ENCODE measurements around the gene UBE2D1.

Gene UBE2D1

DNA sequence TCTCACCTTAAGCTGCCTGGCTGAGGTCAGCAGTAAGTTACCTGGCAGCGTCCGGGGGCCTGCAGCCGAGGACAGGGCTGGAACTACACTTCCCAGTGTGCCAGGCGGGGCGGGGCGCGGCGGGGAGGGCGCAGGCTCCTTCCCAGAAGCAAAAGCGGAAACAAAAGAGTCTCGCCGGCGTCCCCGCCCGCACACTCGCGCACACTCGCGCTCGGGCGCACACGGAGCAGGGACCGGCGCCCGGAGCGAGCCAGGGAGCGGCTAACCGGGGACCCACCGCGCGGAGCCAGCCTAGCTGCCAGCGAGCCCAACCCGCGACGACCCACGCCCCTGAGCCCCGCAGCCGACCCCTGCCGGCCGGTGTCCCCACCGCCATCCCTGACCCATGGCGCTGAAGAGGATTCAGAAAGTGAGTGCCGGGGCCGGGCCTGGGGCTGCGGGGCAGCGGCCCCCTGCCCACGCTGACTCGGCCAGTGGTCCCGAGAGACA lies at the start of gene UBE2D1:
Gene UBE2D1 (plus strand): TSS at position 190 of the 489 bp plus-strand sequence. CDS start 196 bp downstream, at position 386.
- Histone ChIP-seq H3K9me3 (ENCODE audit: control insufficient read depth in 2 of 2, low read length in 2 of 2) (no peaks in the 10 kb centered on the region), H3K27me3 (ENCODE audit: control insufficient read depth in 2 of 2, insufficient read depth in 2 of 2, low read length in 2 of 2) (no peaks in the 10 kb centered on the region), H3K36me3 (ENCODE audit: control insufficient read depth in 2 of 2, insufficient read depth in 2 of 2, low read length in 2 of 2) (no peaks in the 10 kb centered on the region), H3K4me1 (ENCODE audit: control insufficient read depth in 2 of 2, insufficient read depth in 2 of 2, low read length in 2 of 2) (peaks cover 10 to 11% of the 10 kb centered on the region in 2 donors), H3K4me3 (ENCODE audit: low read length in 2 of 2) (peak within 1 kb of the TSS; percentile 88 to 94), H3K27ac (ENCODE audit: low read depth in 2 of 2, low read length in 2 of 2) (peak within 1 kb of the TSS; percentile 71 to 77), H3K9ac (ENCODE audit: low read depth in 1 of 2, low read length in 2 of 2) (peak within 1 kb of the TSS; percentile 87 to 89)

DNA sequence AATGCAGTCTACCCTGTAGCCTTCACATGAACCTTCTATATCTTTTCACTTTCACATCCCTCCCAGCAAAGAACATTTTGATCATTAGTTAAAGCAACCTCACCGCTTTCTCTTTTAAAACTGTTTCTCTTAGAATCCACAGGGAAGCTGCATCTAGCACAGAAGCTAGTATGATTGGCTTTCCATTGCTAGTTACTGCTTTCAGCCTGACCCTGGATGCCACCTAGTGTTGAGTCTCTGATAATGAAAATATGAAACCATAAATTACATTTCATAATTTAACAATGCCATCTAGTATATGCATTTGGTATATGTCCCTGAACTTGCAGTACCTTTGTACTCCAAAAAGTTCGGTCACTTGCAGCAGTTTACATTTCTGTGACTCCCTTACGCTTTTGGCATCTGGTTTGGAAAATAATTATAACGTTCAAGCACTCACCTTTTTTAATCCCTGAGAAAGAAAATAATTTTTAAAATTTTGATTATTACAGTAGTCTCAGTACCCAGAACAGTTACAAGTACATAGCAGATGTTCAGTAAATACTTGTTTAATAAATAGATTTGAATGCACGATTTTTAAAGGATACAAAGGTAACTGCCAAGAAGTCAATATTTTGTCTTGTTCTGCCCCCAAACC lies 43.1 kb upstream of the UBE2D1 start:
- no peak overlapping the region for H3K9ac ChIP-seq (ENCODE audit: low read depth in 1 of 2, low read length in 2 of 2)
- no peaks in the 10 kb centered on the region for H3K27me3 ChIP-seq (ENCODE audit: control insufficient read depth in 2 of 2, insufficient read depth in 2 of 2, low read length in 2 of 2)
- no peaks in the 10 kb centered on the region for H3K4me1 ChIP-seq (ENCODE audit: control insufficient read depth in 2 of 2, insufficient read depth in 2 of 2, low read length in 2 of 2)
- H3K27ac ChIP-seq (ENCODE audit: low read depth in 2 of 2, low read length in 2 of 2), result no peak overlapping the region
- H3K4me3 ChIP-seq (ENCODE audit: low read length in 2 of 2), result no peak overlapping the region
- H3K9me3 ChIP-seq (ENCODE audit: control insufficient read depth in 2 of 2, low read length in 2 of 2), result no peaks in the 10 kb centered on the region
- peaks cover 0 to 2% of the 10 kb centered on the region in 2 donors for H3K36me3 ChIP-seq (ENCODE audit: control insufficient read depth in 2 of 2, insufficient read depth in 2 of 2, low read length in 2 of 2)

DNA sequence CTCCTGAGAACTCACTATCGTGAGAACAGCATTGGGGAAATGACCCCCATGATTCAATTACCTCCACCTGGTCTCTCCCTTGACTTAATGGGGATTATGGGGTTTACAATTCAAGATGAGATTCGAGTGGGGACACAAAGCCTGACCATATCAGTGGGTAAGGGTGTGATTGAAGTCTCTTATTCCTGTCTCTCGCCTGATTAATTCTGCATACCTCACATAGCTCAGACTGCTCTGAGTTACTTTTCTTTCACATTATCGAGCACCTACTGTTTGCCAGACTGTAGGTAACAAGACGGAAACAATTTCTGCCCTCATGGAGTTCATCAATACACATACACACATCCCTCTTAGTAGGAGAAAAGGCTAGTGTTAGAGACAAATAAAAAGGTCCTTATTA lies 40.8 kb upstream of the UBE2D1 start:
- H3K9ac ChIP-seq (ENCODE audit: low read depth in 1 of 2, low read length in 2 of 2), result no peak overlapping the region
- H3K27me3 ChIP-seq (ENCODE audit: control insufficient read depth in 2 of 2, insufficient read depth in 2 of 2, low read length in 2 of 2), result no peaks in the 10 kb centered on the region
- H3K27ac ChIP-seq (ENCODE audit: low read depth in 2 of 2, low read length in 2 of 2), result no peak overlapping the region
- no peaks in the 10 kb centered on the region for H3K9me3 ChIP-seq (ENCODE audit: control insufficient read depth in 2 of 2, low read length in 2 of 2)
- no peak overlapping the region for H3K4me3 ChIP-seq (ENCODE audit: low read length in 2 of 2)
- no peaks in the 10 kb centered on the region for H3K4me1 ChIP-seq (ENCODE audit: control insufficient read depth in 2 of 2, insufficient read depth in 2 of 2, low read length in 2 of 2)
- peaks cover 0 to 2% of the 10 kb centered on the region in 2 donors for H3K36me3 ChIP-seq (ENCODE audit: control insufficient read depth in 2 of 2, insufficient read depth in 2 of 2, low read length in 2 of 2)

DNA sequence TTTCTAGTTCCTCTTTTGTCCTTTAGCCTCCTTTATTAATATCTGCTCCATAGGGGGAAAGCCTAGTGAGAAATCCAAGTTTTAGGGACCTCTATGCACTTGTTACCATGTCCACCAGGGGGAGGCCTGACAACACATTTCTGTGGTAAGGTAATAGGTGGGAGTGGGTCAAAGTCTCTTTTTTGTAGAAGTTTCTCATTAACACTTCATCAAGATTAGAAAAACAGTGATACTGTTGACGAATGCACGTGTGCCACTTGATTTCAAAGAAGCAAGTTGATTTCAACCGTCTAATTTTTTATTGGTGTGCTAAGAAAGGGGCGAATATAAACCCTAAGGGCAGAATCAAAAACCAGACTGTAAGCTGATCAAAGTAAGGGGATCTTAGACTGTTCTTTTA lies 35.2 kb upstream of the UBE2D1 start:
- H3K36me3 ChIP-seq (ENCODE audit: control insufficient read depth in 2 of 2, insufficient read depth in 2 of 2, low read length in 2 of 2), result no peaks in the 10 kb centered on the region
- H3K4me3 ChIP-seq (ENCODE audit: low read length in 2 of 2), result peak overlapping the region in 1 of 2 donors; percentile 34
- no peak overlapping the region for H3K9ac ChIP-seq (ENCODE audit: low read depth in 1 of 2, low read length in 2 of 2)
- no peak overlapping the region for H3K27ac ChIP-seq (ENCODE audit: low read depth in 2 of 2, low read length in 2 of 2)
- peaks cover 6 to 26% of the 10 kb centered on the region in 2 donors for H3K4me1 ChIP-seq (ENCODE audit: control insufficient read depth in 2 of 2, insufficient read depth in 2 of 2, low read length in 2 of 2)
- H3K27me3 ChIP-seq (ENCODE audit: control insufficient read depth in 2 of 2, insufficient read depth in 2 of 2, low read length in 2 of 2), result no peaks in the 10 kb centered on the region
- no peaks in the 10 kb centered on the region for H3K9me3 ChIP-seq (ENCODE audit: control insufficient read depth in 2 of 2, low read length in 2 of 2)

DNA sequence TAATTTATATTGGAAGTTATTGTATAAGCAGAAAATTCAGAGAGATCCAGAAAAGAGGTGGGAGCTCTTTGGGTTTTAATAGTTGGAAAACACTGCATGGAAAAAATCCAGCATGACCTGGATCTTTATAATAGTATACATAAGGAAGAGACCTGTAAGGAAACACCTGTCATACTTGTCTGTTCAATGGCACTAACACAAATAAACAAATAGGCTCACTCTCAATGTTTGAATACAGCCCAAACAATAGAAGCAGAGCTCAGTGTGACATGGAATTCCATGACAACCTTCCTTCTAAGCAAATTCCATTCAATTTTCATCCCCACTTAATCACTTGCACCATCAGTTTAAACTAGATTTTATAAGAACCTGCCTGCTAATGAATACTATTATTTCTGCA lies 34.1 kb upstream of the UBE2D1 start:
- no peaks in the 10 kb centered on the region for H3K9me3 ChIP-seq (ENCODE audit: control insufficient read depth in 2 of 2, low read length in 2 of 2)
- no peaks in the 10 kb centered on the region for H3K36me3 ChIP-seq (ENCODE audit: control insufficient read depth in 2 of 2, insufficient read depth in 2 of 2, low read length in 2 of 2)
- H3K9ac ChIP-seq (ENCODE audit: low read depth in 1 of 2, low read length in 2 of 2), result no peak overlapping the region
- H3K4me1 ChIP-seq (ENCODE audit: control insufficient read depth in 2 of 2, insufficient read depth in 2 of 2, low read length in 2 of 2), result peaks cover 7 to 31% of the 10 kb centered on the region in 2 donors
- no peaks in the 10 kb centered on the region for H3K27me3 ChIP-seq (ENCODE audit: control insufficient read depth in 2 of 2, insufficient read depth in 2 of 2, low read length in 2 of 2)
- no peak overlapping the region for H3K27ac ChIP-seq (ENCODE audit: low read depth in 2 of 2, low read length in 2 of 2)
- H3K4me3 ChIP-seq (ENCODE audit: low read length in 2 of 2), result no peak overlapping the region

DNA sequence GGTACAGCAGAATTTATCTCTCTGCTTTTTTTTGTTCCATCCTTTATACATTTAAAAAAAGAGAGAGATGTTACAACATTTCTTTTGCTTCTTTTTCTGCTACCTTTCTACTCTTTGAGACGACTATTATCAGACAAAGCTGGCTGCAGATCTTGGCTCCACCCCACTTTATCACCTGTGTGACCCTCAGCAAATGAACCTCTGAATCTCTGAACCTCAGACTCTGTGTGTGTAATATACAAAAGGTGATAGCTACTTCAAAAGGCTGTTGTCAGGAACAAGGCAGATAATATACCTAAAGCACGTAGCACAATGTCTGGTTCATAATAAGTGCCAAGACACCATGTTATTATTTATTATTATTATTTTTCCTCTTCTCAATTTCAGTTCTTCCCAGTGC lies 32.6 kb upstream of the UBE2D1 start:
- Histone ChIP-seq H3K4me3 (ENCODE audit: low read length in 2 of 2) (no peak overlapping the region), H3K36me3 (ENCODE audit: control insufficient read depth in 2 of 2, insufficient read depth in 2 of 2, low read length in 2 of 2) (no peaks in the 10 kb centered on the region), H3K27me3 (ENCODE audit: control insufficient read depth in 2 of 2, insufficient read depth in 2 of 2, low read length in 2 of 2) (no peaks in the 10 kb centered on the region), H3K9me3 (ENCODE audit: control insufficient read depth in 2 of 2, low read length in 2 of 2) (no peaks in the 10 kb centered on the region), H3K4me1 (ENCODE audit: control insufficient read depth in 2 of 2, insufficient read depth in 2 of 2, low read length in 2 of 2) (peaks cover 11 to 33% of the 10 kb centered on the region in 2 donors), H3K9ac (ENCODE audit: low read depth in 1 of 2, low read length in 2 of 2) (no peak overlapping the region), H3K27ac (ENCODE audit: low read depth in 2 of 2, low read length in 2 of 2) (no peak overlapping the region)

DNA sequence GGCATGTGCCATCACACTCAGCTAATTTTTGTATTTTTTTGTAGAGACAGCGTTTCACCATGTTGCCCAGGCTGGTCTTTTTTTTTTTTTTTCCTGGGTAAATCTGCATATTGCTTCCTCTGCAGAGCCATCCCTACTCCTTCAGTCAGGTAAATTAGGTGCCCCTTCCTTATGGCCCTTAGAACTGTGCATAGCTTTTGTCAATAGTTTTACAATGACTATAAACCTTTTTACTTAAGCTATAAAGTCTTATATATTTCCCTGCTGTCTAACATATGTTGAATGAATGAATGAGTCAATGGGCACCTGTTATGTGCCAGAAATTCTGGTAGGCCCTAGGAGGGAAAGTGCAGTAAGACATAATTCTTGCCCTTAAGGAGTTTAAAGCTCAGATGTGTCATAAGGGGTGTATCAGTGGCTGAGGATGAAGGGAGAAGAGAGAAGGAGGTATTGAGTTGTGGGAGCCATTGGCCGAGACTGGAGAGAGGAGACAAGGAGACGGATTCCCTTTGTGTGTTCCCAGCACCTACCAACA lies 30.6 kb upstream of the UBE2D1 start:
- no peak overlapping the region for H3K9ac ChIP-seq (ENCODE audit: low read depth in 1 of 2, low read length in 2 of 2)
- H3K4me1 ChIP-seq (ENCODE audit: control insufficient read depth in 2 of 2, insufficient read depth in 2 of 2, low read length in 2 of 2), result peaks cover 11 to 37% of the 10 kb centered on the region in 2 donors
- H3K27me3 ChIP-seq (ENCODE audit: control insufficient read depth in 2 of 2, insufficient read depth in 2 of 2, low read length in 2 of 2), result no peaks in the 10 kb centered on the region
- H3K27ac ChIP-seq (ENCODE audit: low read depth in 2 of 2, low read length in 2 of 2), result peak overlapping the region; percentile 3 to 42
- peak overlapping the region in 1 of 2 donors; percentile 23 for H3K4me3 ChIP-seq (ENCODE audit: low read length in 2 of 2)
- H3K9me3 ChIP-seq (ENCODE audit: control insufficient read depth in 2 of 2, low read length in 2 of 2), result no peaks in the 10 kb centered on the region
- H3K36me3 ChIP-seq (ENCODE audit: control insufficient read depth in 2 of 2, insufficient read depth in 2 of 2, low read length in 2 of 2), result no peaks in the 10 kb centered on the region

DNA sequence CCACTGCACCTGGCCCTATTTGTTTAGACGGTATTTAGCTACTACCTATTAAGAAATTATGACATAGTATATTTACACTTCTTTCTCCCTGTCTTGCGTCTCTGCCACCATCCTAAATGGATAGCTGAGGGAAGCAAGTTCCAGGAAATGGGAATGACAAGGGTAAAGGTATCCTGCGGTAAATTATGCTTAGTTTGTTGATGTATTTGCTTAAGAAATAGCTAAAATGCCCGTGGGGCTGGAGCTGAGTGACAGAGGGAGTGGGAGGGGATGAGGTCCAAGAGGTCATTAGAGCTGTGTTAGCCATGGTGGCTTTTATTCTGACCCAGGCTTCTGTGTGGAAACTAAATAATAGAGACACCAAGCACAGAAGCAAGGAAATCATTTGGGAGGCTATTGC lies 29.0 kb upstream of the UBE2D1 start:
- no peaks in the 10 kb centered on the region for H3K36me3 ChIP-seq (ENCODE audit: control insufficient read depth in 2 of 2, insufficient read depth in 2 of 2, low read length in 2 of 2)
- H3K27ac ChIP-seq (ENCODE audit: low read depth in 2 of 2, low read length in 2 of 2), result no peak overlapping the region
- H3K4me3 ChIP-seq (ENCODE audit: low read length in 2 of 2), result no peak overlapping the region
- H3K9me3 ChIP-seq (ENCODE audit: control insufficient read depth in 2 of 2, low read length in 2 of 2), result no peaks in the 10 kb centered on the region
- H3K27me3 ChIP-seq (ENCODE audit: control insufficient read depth in 2 of 2, insufficient read depth in 2 of 2, low read length in 2 of 2), result no peaks in the 10 kb centered on the region
- no peak overlapping the region for H3K9ac ChIP-seq (ENCODE audit: low read depth in 1 of 2, low read length in 2 of 2)
- peaks cover 11 to 31% of the 10 kb centered on the region in 2 donors for H3K4me1 ChIP-seq (ENCODE audit: control insufficient read depth in 2 of 2, insufficient read depth in 2 of 2, low read length in 2 of 2)

DNA sequence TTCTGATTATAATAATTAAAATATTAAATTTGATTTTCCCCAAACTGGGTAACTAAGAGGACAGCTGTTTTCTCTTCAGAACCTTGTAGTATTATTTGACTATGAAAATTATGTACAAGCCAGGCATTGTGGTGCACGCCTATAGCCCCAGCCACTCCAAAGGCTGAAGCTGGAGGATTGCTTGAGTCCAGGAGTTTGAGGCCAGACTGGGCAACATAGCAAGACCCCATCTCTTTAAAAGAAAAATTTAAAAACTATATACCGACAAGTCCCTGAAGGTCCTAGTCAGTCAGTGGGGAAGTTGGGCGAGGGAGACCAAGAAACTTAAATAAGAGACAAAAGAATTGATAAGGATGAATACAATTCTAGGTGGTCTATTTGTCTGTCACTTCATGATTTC lies 27.1 kb upstream of the UBE2D1 start:
- H3K27ac ChIP-seq (ENCODE audit: low read depth in 2 of 2, low read length in 2 of 2), result no peak overlapping the region
- no peaks in the 10 kb centered on the region for H3K27me3 ChIP-seq (ENCODE audit: control insufficient read depth in 2 of 2, insufficient read depth in 2 of 2, low read length in 2 of 2)
- peaks cover 9 to 21% of the 10 kb centered on the region in 2 donors for H3K4me1 ChIP-seq (ENCODE audit: control insufficient read depth in 2 of 2, insufficient read depth in 2 of 2, low read length in 2 of 2)
- H3K36me3 ChIP-seq (ENCODE audit: control insufficient read depth in 2 of 2, insufficient read depth in 2 of 2, low read length in 2 of 2), result no peaks in the 10 kb centered on the region
- no peak overlapping the region for H3K9ac ChIP-seq (ENCODE audit: low read depth in 1 of 2, low read length in 2 of 2)
- no peak overlapping the region for H3K4me3 ChIP-seq (ENCODE audit: low read length in 2 of 2)
- H3K9me3 ChIP-seq (ENCODE audit: control insufficient read depth in 2 of 2, low read length in 2 of 2), result no peaks in the 10 kb centered on the region

DNA sequence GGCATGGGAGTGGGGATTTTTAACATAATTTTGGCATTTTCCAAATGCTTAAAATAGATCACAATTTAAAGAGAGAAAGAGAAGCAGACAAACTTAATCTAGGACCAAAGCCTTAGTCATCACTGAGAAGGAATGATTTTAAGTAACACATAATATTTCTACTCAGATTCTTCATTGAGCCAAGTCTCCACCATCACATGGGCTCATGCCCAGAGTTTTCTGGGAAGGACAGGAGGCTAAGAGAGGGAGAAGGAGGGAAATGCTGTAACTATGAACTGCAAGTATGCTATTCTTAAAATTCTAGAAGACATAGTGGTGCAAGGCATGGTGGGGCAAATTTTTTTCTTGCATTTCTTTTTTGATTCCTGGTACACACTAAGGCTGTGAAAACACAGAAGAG lies 23.8 kb upstream of the UBE2D1 start:
- Histone ChIP-seq H3K27me3 (ENCODE audit: control insufficient read depth in 2 of 2, insufficient read depth in 2 of 2, low read length in 2 of 2) (no peaks in the 10 kb centered on the region), H3K4me1 (ENCODE audit: control insufficient read depth in 2 of 2, insufficient read depth in 2 of 2, low read length in 2 of 2) (peaks cover under 1 to 4% of the 10 kb centered on the region in 2 donors), H3K27ac (ENCODE audit: low read depth in 2 of 2, low read length in 2 of 2) (no peak overlapping the region), H3K4me3 (ENCODE audit: low read length in 2 of 2) (no peak overlapping the region), H3K9ac (ENCODE audit: low read depth in 1 of 2, low read length in 2 of 2) (no peak overlapping the region), H3K36me3 (ENCODE audit: control insufficient read depth in 2 of 2, insufficient read depth in 2 of 2, low read length in 2 of 2) (no peaks in the 10 kb centered on the region), H3K9me3 (ENCODE audit: control insufficient read depth in 2 of 2, low read length in 2 of 2) (no peaks in the 10 kb centered on the region)

Data from mucosa of rectum (tissue), 2 donors.